ENCODE measurements around the gene SPACA6. TPM values are rescaled to one million over a fixed set of nuclear protein-coding genes. Genes with fewer than 3 reads are reported as not detected.

The SPACA6 gene
- total and polyA plus RNA-seq, 5 donors = 15.0 to 25.7 (median 17.0) TPM

DNA sequence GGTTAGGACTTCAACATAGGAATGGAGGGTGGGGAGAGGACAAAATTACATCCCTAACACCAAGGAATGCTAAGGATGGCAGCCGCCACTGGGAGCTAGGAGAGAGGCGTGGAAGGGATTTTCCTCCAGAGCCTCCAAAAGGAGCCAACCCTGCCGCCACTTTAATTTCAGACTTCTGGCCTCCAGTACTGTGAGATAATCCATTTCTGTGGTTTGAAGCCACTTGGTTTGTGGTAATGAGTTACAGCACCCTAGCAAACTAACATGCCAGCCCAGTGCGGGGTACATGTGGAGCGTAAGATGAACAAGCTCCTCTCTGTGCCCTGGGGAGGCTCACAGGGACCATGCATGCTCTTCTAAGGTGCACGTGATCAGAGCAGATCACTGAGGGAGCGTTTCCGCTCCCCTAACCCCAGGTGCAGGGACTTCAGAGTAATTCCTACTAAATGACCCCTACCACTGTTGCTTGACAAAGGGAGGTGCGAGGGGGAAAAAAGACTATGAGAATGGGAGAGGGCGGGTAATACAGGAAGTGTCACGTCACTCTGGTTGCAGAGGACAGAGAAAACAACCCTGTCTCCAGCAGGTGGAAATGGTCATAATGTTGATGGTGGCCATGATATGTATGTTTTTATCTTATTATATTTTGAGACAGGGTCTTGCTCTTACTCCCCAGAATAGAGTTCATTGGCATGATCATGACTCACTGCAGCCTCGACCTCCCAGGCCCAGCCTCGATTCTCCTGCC lies 46.5 kb downstream of the SPACA6 start:
- no peaks in the 10 kb centered on the region for H3K4me1 ChIP-seq (ENCODE audit: control insufficient read depth, insufficient read depth, low read length)
- intact Hi-C loops (cut with DNase I) = no loop called here
- 74% methylated on average over 13 of the region's 13 CpGs for WGBS
- H3K4me3 ChIP-seq (ENCODE audit: low read length) = no peak overlapping the region
- no peak for ATAC-seq
- no peak for DNase-seq
- peaks cover 2% of the 10 kb centered on the region for H3K27me3 ChIP-seq (ENCODE audit: control insufficient read depth, insufficient read depth)
- no peaks in the 10 kb centered on the region for H3K9me3 ChIP-seq (ENCODE audit: control insufficient read depth, low read length)
- H3K27ac ChIP-seq (ENCODE audit: low read length) = no peak overlapping the region

DNA sequence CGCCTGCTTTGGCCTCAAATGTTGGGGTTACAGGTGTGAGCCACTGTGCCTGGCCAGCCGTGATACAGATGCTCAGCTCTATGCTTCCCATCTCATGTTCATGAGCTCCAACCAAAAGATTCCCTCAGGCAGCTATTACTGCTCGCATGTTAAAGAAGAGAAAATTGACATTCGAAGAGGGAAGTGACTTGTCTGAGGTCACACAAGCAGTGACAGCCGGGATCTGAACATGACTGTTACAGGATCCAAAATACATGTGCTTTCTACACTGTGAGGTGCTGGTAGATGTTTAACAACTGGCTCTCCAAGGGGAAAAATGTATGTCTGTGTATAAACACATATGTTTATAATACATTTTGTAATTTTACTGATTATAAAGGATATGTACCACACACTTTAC lies 47.2 kb downstream of the SPACA6 start:
- 56% methylated on average over 5 of the region's 5 CpGs for WGBS
- no peak for DNase-seq
- H3K27ac ChIP-seq (ENCODE audit: low read length) = no peak overlapping the region
- no peaks in the 10 kb centered on the region for H3K27me3 ChIP-seq (ENCODE audit: control insufficient read depth, insufficient read depth)
- intact Hi-C loops (cut with DNase I) = no loop called here
- no peak overlapping the region for H3K4me3 ChIP-seq (ENCODE audit: low read length)
- H3K4me1 ChIP-seq (ENCODE audit: control insufficient read depth, insufficient read depth, low read length) = no peaks in the 10 kb centered on the region
- no peaks in the 10 kb centered on the region for H3K9me3 ChIP-seq (ENCODE audit: control insufficient read depth, low read length)
- ATAC-seq = no peak

DNA sequence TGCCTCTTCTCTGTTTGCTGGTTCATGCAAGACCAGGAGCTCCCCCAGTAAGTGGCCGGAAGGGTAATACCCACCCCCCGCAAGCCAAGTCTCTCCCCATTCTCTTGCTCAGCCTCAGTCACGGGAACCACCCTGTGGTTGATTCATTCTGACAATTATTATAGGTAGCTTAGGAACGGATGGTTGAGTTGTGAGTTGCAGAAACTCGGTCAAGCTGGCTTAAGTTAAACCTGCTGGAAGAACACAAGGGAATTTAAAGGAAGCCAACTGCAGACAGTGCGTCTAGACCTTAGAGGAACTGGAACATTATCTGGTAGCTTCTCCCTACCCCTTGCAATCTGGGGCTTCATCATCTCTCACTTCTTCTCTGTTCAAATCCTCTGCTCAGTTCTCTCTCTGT lies 49.7 kb downstream of the SPACA6 start:
- Histone ChIP-seq H3K27me3 (ENCODE audit: control insufficient read depth, insufficient read depth) (no peaks in the 10 kb centered on the region), H3K4me3 (ENCODE audit: low read length) (no peak overlapping the region), H3K4me1 (ENCODE audit: control insufficient read depth, insufficient read depth, low read length) (no peaks in the 10 kb centered on the region), H3K9me3 (ENCODE audit: control insufficient read depth, low read length) (no peaks in the 10 kb centered on the region), H3K27ac (ENCODE audit: low read length) (no peak overlapping the region)
- intact Hi-C loops (cut with DNase I) = no loop called here
- 54% methylated on average over 6 of the region's 6 CpGs for WGBS
- ATAC-seq (no peak), DNase-seq (no peak)

- ATAC-seq (no peak), DNase-seq (no peak)
- intact Hi-C loops (cut with DNase I) = no loop called here
- Histone ChIP-seq H3K27ac (ENCODE audit: low read length) (no peak overlapping the region), H3K4me3 (ENCODE audit: low read length) (no peak overlapping the region), H3K27me3 (ENCODE audit: control insufficient read depth, insufficient read depth) (no peaks in the 10 kb centered on the region), H3K4me1 (ENCODE audit: control insufficient read depth, insufficient read depth, low read length) (no peaks in the 10 kb centered on the region), H3K9me3 (ENCODE audit: control insufficient read depth, low read length) (no peaks in the 10 kb centered on the region)
- 74% methylated on average over 3 of the region's 3 CpGs for WGBS
These were observed 50.3 kb downstream of the SPACA6 start for GRCh38 chr19:51743405-51743804.

GRCh38 chr19:51746731-51747130 lies 53.6 kb downstream of the SPACA6 start:
- intact Hi-C loops (cut with DNase I) = no loop called here
- Histone ChIP-seq H3K9me3 (ENCODE audit: control insufficient read depth, low read length) (no peaks in the 10 kb centered on the region), H3K4me3 (ENCODE audit: low read length) (no peak overlapping the region), H3K4me1 (ENCODE audit: control insufficient read depth, insufficient read depth, low read length) (no peaks in the 10 kb centered on the region), H3K27ac (ENCODE audit: low read length) (no peak overlapping the region), H3K27me3 (ENCODE audit: control insufficient read depth, insufficient read depth) (no peaks in the 10 kb centered on the region)
- ATAC-seq (no peak), DNase-seq (no peak)
- WGBS = 68% methylated on average over 7 of the region's 7 CpGs

DNA sequence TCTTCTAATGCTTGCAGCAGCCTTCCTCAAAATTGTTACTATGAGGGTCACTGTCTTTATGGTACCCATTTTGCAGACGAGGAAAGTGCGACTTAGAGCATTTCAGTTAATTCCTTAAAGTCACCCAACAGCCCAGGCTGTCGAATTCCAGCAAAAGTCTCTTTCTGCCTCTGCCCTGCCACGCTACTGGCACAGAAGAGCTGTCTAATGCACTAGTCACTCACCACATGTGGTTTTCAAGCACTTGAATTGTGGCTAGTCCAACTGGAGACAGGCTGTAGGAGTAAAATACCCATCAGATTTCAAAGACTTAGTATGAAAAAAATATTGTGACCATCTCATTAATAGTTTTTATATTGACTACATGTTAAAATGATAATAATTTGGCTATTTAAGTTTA lies 56.8 kb downstream of the SPACA6 start:
- H3K9me3 ChIP-seq (ENCODE audit: control insufficient read depth, low read length) = no peaks in the 10 kb centered on the region
- H3K27me3 ChIP-seq (ENCODE audit: control insufficient read depth, insufficient read depth) = no peaks in the 10 kb centered on the region
- no peak overlapping the region for H3K27ac ChIP-seq (ENCODE audit: low read length)
- no peaks in the 10 kb centered on the region for H3K4me1 ChIP-seq (ENCODE audit: control insufficient read depth, insufficient read depth, low read length)
- intact Hi-C loops (cut with DNase I) = no loop called here
- DNase-seq (no peak), ATAC-seq (no peak)
- no peak overlapping the region for H3K4me3 ChIP-seq (ENCODE audit: low read length)
- 80% methylated on average over 4 of the region's 4 CpGs for WGBS

DNA sequence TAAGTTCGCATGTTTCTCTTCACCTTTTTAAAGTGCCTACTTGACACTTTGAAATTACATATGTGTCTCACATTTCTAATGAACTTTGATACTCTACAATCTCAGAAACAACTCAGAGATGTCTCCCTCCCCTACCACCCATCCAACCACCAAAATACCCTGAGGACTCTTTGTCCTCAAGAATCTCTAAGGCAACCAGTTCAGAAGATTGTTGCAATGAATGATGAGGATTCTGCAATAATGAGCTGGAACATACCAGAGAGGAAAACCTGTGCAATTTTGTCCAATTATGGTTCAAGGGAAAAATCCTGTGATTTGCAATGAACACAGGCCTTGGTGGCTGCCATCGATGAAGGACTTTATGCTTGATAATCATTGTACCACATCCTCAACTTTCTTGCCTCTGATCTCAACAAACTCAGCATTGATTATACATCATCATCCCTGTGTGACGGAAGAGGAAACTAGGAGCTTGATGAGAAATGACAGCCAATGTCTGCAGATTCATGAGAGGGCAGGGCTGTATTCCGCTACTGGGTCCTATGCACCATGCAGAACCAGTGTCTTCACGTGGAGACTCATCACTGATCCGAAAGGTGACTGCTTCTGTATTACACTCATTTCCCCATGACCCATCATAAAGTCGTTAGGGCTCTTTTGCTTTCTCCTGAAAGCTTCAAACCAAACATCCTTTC lies 57.4 kb downstream of the SPACA6 start:
- Histone ChIP-seq H3K4me1 (ENCODE audit: control insufficient read depth, insufficient read depth, low read length) (no peaks in the 10 kb centered on the region), H3K9me3 (ENCODE audit: control insufficient read depth, low read length) (no peaks in the 10 kb centered on the region), H3K27ac (ENCODE audit: low read length) (no peak overlapping the region), H3K4me3 (ENCODE audit: low read length) (peak overlapping the region; percentile 8), H3K27me3 (ENCODE audit: control insufficient read depth, insufficient read depth) (no peaks in the 10 kb centered on the region)
- intact Hi-C loops (cut with DNase I) = no loop called here
- DNase-seq (no peak), ATAC-seq (no peak)
- 80% methylated on average over 7 of the region's 7 CpGs for WGBS

GRCh38 chr19:51751655-51752054 lies 58.5 kb downstream of the SPACA6 start, which contains the start of gene FPR1:
FPR1 (minus strand) TSS chr19:51751878; CDS start chr19:51746994, 4,884 bp downstream.
- Histone ChIP-seq H3K4me3 (ENCODE audit: low read length) (peak within 1 kb of the TSS; percentile 8), H3K4me1 (ENCODE audit: control insufficient read depth, insufficient read depth, low read length) (no peaks in the 10 kb centered on the region), H3K27me3 (ENCODE audit: control insufficient read depth, insufficient read depth) (no peaks in the 10 kb centered on the region), H3K27ac (ENCODE audit: low read length) (no peak within 1 kb of the TSS), H3K9me3 (ENCODE audit: control insufficient read depth, low read length) (no peaks in the 10 kb centered on the region)
- DNase-seq = no peak
- ATAC-seq = peak; percentile 67 to 71
- intact Hi-C loops (cut with DNase I) = no loop called here
- WGBS = 58% methylated on average over 2 of the region's 2 CpGs

- DNase-seq (peak in 1 of 3 donors; percentile 52), ATAC-seq (peak; percentile 40 to 48)
- 83% methylated on average over 6 of the region's 6 CpGs for WGBS
- H3K4me3 ChIP-seq (ENCODE audit: low read length) = no peak overlapping the region
- no peak overlapping the region for H3K27ac ChIP-seq (ENCODE audit: low read length)
- intact Hi-C loops (cut with DNase I) = no loop called here
- no peaks in the 10 kb centered on the region for H3K9me3 ChIP-seq (ENCODE audit: control insufficient read depth, low read length)
- no peaks in the 10 kb centered on the region for H3K27me3 ChIP-seq (ENCODE audit: control insufficient read depth, insufficient read depth)
- no peaks in the 10 kb centered on the region for H3K4me1 ChIP-seq (ENCODE audit: control insufficient read depth, insufficient read depth, low read length)
These were observed 61.0 kb downstream of the SPACA6 start for GRCh38 chr19:51754109-51754508.

DNA sequence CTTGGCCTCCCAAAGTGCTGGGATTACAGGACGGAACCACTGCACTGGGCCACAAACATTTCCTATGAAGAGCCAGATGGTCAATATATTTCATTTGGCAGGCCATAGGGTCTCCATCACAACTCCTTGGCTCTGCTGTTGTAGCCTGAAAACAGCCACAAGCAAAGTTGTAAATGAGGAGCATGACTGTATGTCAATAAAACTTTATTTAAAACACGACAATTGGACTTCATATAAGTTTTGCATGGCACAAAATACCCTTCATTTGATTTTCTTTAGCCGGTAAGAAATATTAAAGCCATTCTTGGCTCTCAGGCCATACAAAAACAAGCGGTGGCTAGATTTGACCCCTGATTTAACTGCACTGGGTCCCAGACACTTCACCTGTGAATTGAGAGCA lies 61.6 kb downstream of the SPACA6 start:
- Histone ChIP-seq H3K27ac (ENCODE audit: low read length) (no peak overlapping the region), H3K27me3 (ENCODE audit: control insufficient read depth, insufficient read depth) (no peaks in the 10 kb centered on the region), H3K4me1 (ENCODE audit: control insufficient read depth, insufficient read depth, low read length) (no peaks in the 10 kb centered on the region), H3K9me3 (ENCODE audit: control insufficient read depth, low read length) (no peaks in the 10 kb centered on the region), H3K4me3 (ENCODE audit: low read length) (no peak overlapping the region)
- intact Hi-C loops (cut with DNase I) = no loop called here
- ATAC-seq (no peak), DNase-seq (no peak)
- WGBS = 81% methylated on average over 4 of the region's 4 CpGs

Data from right cardiac atrium (tissue), 5 donors.